ENCODE results near the gene SYF2. TPM values are rescaled to one million over a fixed set of nuclear protein-coding genes. Genes with fewer than 3 reads are reported as not detected.
A peak's percentile ranks its signal among the peaks of the same experiment; 100 is the strongest.

SYF2 gene
- total and polyA plus RNA-seq, 12 donors, result 28.0 to 55.9 (median 36.9) TPM

DNA sequence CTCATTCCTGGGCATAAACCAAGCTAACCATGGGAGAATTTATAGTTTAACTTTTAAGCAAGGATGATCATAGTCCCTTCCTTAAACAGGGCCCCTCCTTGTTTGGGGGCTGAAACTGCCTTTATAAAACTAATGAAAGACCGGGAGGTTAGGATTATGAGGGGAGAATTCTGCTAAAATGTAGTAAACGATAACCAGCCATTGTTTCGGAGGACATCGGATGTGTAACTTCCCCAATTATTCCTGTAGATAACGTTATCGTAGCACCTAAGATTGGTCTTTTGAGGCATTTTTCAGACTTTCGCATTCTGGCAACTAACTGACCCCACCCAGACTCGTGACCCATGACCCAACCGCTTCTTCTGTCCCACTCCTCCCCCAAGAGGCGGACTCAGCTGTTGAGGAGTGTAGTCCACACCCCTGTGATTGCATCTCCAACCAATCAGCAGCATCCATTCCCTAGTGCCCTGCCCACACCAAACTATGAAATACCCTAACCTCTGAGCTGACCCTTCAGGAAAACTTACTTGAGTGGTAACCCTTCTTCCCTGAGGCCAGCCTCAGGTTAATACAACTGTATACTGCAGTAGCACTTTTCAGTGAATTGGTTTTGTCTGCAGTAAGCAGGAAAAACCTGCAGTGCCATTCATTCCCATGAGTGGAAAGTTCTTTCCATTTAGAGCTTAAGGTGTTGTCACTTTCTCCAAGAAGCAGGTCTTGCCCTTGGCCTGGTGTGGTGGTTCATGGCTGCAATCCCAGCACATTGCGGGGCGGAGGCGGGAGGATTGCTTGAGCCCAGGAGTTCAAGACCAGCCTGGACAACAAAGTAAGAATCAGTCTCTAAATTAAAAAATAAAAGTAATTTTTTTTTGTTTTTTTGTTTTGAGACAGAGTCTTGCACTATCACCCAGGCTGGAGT, 823 bp upstream of the SYF2 start:
- TF ChIP-seq, protein P1, sequence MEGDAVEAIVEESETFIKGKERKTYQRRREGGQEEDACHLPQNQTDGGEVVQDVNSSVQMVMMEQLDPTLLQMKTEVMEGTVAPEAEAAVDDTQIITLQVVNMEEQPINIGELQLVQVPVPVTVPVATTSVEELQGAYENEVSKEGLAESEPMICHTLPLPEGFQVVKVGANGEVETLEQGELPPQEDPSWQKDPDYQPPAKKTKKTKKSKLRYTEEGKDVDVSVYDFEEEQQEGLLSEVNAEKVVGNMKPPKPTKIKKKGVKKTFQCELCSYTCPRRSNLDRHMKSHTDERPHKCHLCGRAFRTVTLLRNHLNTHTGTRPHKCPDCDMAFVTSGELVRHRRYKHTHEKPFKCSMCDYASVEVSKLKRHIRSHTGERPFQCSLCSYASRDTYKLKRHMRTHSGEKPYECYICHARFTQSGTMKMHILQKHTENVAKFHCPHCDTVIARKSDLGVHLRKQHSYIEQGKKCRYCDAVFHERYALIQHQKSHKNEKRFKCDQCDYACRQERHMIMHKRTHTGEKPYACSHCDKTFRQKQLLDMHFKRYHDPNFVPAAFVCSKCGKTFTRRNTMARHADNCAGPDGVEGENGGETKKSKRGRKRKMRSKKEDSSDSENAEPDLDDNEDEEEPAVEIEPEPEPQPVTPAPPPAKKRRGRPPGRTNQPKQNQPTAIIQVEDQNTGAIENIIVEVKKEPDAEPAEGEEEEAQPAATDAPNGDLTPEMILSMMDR (IDR thresholded peaks at IDR 0.05), result no peak
- Histone ChIP-seq H3K4me1 (peaks cover 7 to 53% (median 41%) of the 10 kb centered on the region in 9 donors), H3K9me3 (no peaks in the 10 kb centered on the region), H3K27ac (peak overlapping the region; percentile 68 to 95 (median 92)), H3K36me3 (peaks cover 0 to 61% (median 18%) of the 10 kb centered on the region in 9 donors), H3K27me3 (no peaks in the 10 kb centered on the region), H3K4me3 (peak overlapping the region; percentile 69 to 90 (median 83))
- WGBS, 2 donors, result 23% methylated on average over 13 of the region's 13 CpGs
- intact Hi-C loops (cut with DNase I), result loop anchor here in 3 of 10 donors (10.0 kb wide), 2 partner anchors 112 to 582 kb away; partner anchors contain the start of gene MTFR1L (in 2 of the 3)
- DNase-seq, result peak; percentile 55 to 83
- ATAC-seq, result peak; percentile 81 to 94 (median 90)

DNA sequence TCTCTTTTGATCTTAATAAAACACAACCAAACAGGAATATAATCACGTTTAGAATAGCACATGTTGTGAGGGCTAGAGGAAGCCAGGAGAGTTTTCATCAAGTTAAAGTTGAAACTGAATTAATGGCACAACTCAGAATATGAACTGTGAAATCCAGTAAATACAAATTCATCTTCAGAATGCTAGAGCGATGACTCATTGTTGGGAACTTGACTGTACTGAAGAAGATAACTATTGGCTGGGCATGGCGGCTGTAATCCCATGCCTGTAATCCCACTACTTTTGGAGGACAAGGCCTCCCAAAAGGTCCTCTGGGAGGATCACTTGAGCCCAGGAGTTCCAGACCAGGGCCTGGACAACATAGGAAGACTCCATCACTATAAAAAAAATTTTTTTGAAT, 8.8 kb downstream of the SYF2 start:
- no peak overlapping the region for H3K4me3 ChIP-seq
- TF ChIP-seq, protein P1 (IDR thresholded peaks at IDR 0.05), result no peak
- WGBS, 2 donors, result 80 to 86% methylated on average over 3 of the region's 3 CpGs
- H3K4me1 ChIP-seq, result peaks cover 0 to 6% (median 0%) of the 10 kb centered on the region in 9 donors
- intact Hi-C loops (cut with DNase I), result loop anchor here in 5 of 10 donors (5.0 to 10.0 kb wide), 4 partner anchors 549 to 571 kb away; no protein-coding TSS in a partner anchor
- DNase-seq, result no peak
- H3K27me3 ChIP-seq, result no peaks in the 10 kb centered on the region
- H3K9me3 ChIP-seq, result no peaks in the 10 kb centered on the region
- H3K36me3 ChIP-seq, result peaks cover 2 to 94% (median 69%) of the 10 kb centered on the region in 9 donors
- no peak overlapping the region for H3K27ac ChIP-seq
- ATAC-seq, result no peak

DNA sequence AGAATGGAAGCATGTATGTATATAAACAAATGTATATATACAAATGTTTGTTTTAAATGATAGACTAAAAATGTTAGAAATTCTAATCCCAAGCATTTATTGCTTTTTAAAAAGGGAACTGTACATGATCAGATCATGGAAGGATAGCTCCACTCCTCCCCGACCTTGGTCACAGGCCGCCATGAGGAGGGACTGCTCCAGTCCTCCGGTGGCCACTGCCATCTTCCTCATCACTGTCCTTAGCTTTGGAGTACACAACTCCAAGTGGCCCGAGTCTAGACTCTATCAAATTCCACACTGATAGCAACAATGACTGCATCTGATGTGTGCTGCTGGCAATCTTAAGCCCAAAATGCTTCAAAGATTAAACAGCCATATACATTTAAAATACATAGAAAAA, 9.7 kb downstream of the SYF2 start:
- ATAC-seq, result no peak
- DNase-seq, result no peak
- no peaks in the 10 kb centered on the region for H3K27me3 ChIP-seq
- H3K27ac ChIP-seq, result no peak overlapping the region
- TF ChIP-seq, protein P1 (IDR thresholded peaks at IDR 0.05), result no peak
- 88 to 90% methylated on average over 4 of the region's 4 CpGs for WGBS, 2 donors
- no peaks in the 10 kb centered on the region for H3K9me3 ChIP-seq
- H3K4me1 ChIP-seq, result no peaks in the 10 kb centered on the region
- intact Hi-C loops (cut with DNase I), result loop anchor here in 5 of 10 donors (5.0 to 10.0 kb wide), 4 partner anchors 548 to 570 kb away; no protein-coding TSS in a partner anchor
- peaks cover 2 to 86% (median 61%) of the 10 kb centered on the region in 9 donors for H3K36me3 ChIP-seq
- no peak overlapping the region for H3K4me3 ChIP-seq

DNA sequence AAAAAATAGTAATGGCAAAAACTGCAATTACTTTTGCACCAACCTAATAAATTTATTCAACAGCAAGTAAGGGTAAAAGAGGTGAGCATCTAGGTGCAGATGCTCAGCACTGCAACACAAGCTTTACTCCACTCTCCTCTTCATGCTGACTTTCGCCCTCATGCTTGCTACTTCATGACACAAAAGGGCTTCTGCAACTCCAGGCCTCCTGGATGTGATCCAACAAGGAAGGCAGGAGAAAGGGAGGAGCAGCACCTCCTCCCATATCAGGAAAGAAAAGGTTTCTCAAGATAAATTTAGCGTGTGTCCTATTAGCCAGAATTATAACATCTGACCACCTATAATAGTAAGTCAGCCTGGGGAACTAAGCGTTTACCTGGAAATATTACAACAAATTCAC, 11.6 kb downstream of the SYF2 start:
- TF ChIP-seq, protein P1 (IDR thresholded peaks at IDR 0.05), result no peak
- no peak for ATAC-seq
- H3K27ac ChIP-seq, result no peak overlapping the region
- no peak overlapping the region for H3K4me3 ChIP-seq
- no peaks in the 10 kb centered on the region for H3K9me3 ChIP-seq
- DNase-seq, result no peak
- intact Hi-C loops (cut with DNase I), result loop anchor here in 5 of 10 donors (5.0 to 10.0 kb wide), 4 partner anchors 546 to 568 kb away; no protein-coding TSS in a partner anchor
- H3K36me3 ChIP-seq, result peaks cover 2 to 66% (median 42%) of the 10 kb centered on the region in 9 donors
- H3K27me3 ChIP-seq, result no peaks in the 10 kb centered on the region
- WGBS, 2 donors, result 82 to 87% methylated on average over 3 of the region's 3 CpGs
- no peaks in the 10 kb centered on the region for H3K4me1 ChIP-seq
